K562 (cell line): ENCODE results near the gene STON2.

ENCODE experiments used
- CTCF ChIP-seq, 3 experiments: IDR thresholded peaks in 2 of 3; conservative IDR thresholded peaks in 1 of 3; 2 replicates each; pipeline ENCODE4 v1.5.1; 2011 to 2012; ENCODE audit warnings: low read length in 3 of 3, mild to moderate bottlenecking in 3 of 3, control low read depth in 2 of 3, improper control_type of control experiment in 1 of 3, inconsistent platforms in 1 of 3, low read depth in 1 of 3, mixed read lengths in 1 of 3, moderate library complexity in 1 of 3; ENCODE audit not compliant: insufficient read depth in 2 of 3
- NR0B1 ChIP-seq: fragments of 450-650 bp; IDR thresholded peaks from one replicate; pipeline ENCODE4 v1.6.1; 2018; ENCODE audit warnings: mild to moderate bottlenecking, moderate library complexity; ENCODE audit not compliant: partially characterized antibody
- TAF1 ChIP-seq: IDR thresholded peaks from 2 replicates; pipeline ENCODE4 v1.6.1; 2011; ENCODE audit warnings: mild to moderate bottlenecking, low read length, moderate library complexity; ENCODE audit not compliant: insufficient read depth, control insufficient read depth, severe bottlenecking; ENCODE audit errors: extremely low read depth
- ZNF274 ChIP-seq: IDR thresholded peaks from 2 replicates; pipeline ENCODE4 v1.6.1; 2011; ENCODE audit warnings: low read depth, mild to moderate bottlenecking, low read length, moderate library complexity, borderline replicate concordance

DNA sequence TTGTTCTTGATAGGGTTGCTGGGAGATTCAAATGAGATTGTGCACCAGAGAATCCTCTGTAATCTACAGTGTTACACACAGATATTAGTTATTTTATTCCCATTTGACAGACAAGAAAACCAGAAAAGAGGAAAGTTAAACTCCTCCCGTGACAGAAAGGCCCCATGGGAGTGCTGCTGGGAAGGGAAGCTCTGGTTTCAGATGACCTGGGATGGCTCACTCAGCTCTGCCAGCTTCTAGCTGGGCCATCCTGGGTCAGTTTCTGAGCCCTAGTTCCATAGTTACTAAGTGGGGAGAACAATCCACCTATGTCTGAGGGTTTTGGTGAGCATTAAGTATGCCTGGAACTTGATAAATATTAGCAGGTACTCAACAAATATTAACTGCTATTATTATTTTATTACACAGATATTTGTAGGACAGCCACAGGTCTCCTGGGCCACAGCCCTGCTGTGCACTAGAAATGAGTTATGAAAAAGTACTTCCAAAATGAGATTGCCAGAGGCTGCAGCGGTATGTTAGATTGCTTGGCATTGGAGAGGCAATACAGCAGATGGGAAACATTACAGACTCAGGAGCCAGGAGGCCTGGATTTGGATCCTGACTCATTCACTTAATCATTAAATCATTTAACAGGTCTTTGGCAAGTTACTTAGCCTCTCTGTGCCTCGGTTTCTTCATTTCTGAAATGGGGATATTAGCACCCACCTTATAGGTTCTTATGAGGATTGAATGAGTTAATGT lies 47.1 kb upstream of the STON2 start:
- TF ChIP-seq CTCF (IDR thresholded peaks at IDR 0.05 in 2 of 3, conservative IDR thresholded peaks at IDR 0.05 in 1 of 3; ENCODE audit: insufficient read depth in 2 of 3, low read depth in 1 of 3, low read length in 3 of 3), result no peak
- no peak for TF ChIP-seq ZNF274
- TF ChIP-seq NR0B1, result no peak
- TF ChIP-seq TAF1, result no peak
